ENCODE results near the gene CDH12. TPM values are rescaled to one million over a fixed set of nuclear protein-coding genes. Genes with fewer than 3 reads are reported as not detected.

The CDH12 gene
- total and polyA plus RNA-seq, 4 donors: 0.02 to 0.33 (median 0.17) TPM; not detected in 1

DNA sequence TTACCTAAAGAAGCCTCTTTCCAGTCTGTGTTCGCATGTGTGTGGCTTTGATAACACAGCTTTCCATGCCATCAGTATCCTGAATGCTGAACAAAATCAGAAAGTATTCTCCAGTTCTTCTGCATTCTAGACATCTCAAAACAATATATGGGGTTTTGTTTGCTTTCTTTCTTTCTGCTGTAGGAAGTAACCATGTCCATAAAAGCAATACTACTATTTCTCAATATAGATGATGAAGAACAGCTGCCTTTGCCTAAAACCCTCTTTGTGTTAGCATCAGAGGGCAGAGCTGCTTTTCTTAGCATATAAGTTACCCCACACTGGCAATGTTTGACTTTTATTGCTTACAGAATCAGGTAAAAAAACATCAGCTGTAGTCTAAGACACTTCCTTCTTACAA, 963.6 kb downstream of the CDH12 start:
- Histone ChIP-seq H3K27me3 (ENCODE audit: control insufficient read depth in 4 of 4, insufficient read depth in 4 of 4, low read length in 3 of 4) (peaks cover 0 to 3% (median 0%) of the 10 kb centered on the region in 4 donors), H3K36me3 (ENCODE audit: control insufficient read depth in 4 of 4, insufficient read depth in 3 of 4, low read depth in 1 of 4, low read length in 3 of 4) (no peaks in the 10 kb centered on the region), H3K9ac (ENCODE audit: low read depth in 1 of 2, low read length in 2 of 2) (no peak overlapping the region), H3K4me1 (ENCODE audit: control insufficient read depth in 4 of 4, insufficient read depth in 4 of 4, low read length in 3 of 4) (no peaks in the 10 kb centered on the region), H3K9me3 (ENCODE audit: control insufficient read depth in 4 of 4, low read length in 3 of 4) (no peaks in the 10 kb centered on the region), H3K27ac (ENCODE audit: low read depth in 1 of 2, low read length in 2 of 2) (no peak overlapping the region), H3K4me3 (ENCODE audit: low read depth in 1 of 3, low read length in 3 of 3) (no peak overlapping the region)
- TF ChIP-seq FOXA1 (IDR thresholded peaks at IDR 0.05) (no peak), JUND (IDR thresholded peaks at IDR 0.05) (no peak), NR2F2 (IDR thresholded peaks at IDR 0.05) (no peak), HNF4G (IDR thresholded peaks at IDR 0.05) (no peak), GABPA (IDR thresholded peaks at IDR 0.05 in 1 of 2, conservative IDR thresholded peaks at IDR 0.05 in 1 of 2) (no peak), RAD21 (IDR thresholded peaks at IDR 0.05) (no peak)
- TF ChIP-seq, protein P1, sequence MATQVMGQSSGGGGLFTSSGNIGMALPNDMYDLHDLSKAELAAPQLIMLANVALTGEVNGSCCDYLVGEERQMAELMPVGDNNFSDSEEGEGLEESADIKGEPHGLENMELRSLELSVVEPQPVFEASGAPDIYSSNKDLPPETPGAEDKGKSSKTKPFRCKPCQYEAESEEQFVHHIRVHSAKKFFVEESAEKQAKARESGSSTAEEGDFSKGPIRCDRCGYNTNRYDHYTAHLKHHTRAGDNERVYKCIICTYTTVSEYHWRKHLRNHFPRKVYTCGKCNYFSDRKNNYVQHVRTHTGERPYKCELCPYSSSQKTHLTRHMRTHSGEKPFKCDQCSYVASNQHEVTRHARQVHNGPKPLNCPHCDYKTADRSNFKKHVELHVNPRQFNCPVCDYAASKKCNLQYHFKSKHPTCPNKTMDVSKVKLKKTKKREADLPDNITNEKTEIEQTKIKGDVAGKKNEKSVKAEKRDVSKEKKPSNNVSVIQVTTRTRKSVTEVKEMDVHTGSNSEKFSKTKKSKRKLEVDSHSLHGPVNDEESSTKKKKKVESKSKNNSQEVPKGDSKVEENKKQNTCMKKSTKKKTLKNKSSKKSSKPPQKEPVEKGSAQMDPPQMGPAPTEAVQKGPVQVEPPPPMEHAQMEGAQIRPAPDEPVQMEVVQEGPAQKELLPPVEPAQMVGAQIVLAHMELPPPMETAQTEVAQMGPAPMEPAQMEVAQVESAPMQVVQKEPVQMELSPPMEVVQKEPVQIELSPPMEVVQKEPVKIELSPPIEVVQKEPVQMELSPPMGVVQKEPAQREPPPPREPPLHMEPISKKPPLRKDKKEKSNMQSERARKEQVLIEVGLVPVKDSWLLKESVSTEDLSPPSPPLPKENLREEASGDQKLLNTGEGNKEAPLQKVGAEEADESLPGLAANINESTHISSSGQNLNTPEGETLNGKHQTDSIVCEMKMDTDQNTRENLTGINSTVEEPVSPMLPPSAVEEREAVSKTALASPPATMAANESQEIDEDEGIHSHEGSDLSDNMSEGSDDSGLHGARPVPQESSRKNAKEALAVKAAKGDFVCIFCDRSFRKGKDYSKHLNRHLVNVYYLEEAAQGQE (IDR thresholded peaks at IDR 0.05): no peak
- 75% methylated on average over 1 of the region's 1 CpG for WGBS
- no peak for DNase-seq (ENCODE audit: low spot score)

DNA sequence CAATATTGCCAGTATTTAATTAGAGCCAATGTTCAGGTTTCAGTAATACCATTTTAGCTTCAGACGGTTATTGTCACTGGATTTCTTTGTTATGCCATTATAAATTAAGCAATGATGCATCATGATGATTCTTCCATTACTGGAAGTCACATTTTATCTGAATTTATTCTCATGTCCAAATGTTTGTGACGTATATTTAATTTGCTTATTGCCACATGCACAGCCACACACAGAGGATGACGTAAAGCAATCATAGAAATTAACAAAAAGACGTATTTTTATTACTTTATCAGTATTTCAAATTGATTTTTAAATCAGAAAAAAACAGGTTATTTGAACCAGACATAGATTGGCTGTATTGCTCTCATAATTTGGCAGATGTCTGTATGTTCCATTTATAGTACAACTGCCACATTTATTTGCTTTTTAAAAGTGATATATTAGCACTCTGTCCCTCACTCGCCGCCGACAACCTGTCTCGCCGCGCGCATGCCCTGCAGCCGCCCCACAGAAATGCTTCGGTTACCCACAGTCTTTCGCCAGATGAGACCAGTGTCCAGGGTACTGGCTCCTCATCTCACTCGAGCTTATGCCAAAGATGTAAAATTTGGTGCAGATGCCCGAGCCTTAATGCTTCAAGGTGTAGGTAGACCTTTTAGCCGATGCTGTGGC, 970.9 kb downstream of the CDH12 start:
- no peak for DNase-seq (ENCODE audit: low spot score)
- 77% methylated on average over 17 of the region's 17 CpGs for WGBS
- no peak overlapping the region for H3K9ac ChIP-seq (ENCODE audit: low read depth in 1 of 2, low read length in 2 of 2)
- H3K9me3 ChIP-seq (ENCODE audit: control insufficient read depth in 4 of 4, low read length in 3 of 4): no peaks in the 10 kb centered on the region
- TF ChIP-seq JUND (IDR thresholded peaks at IDR 0.05): no peak
- H3K4me3 ChIP-seq (ENCODE audit: low read depth in 1 of 3, low read length in 3 of 3): no peak overlapping the region
- H3K27me3 ChIP-seq (ENCODE audit: control insufficient read depth in 4 of 4, insufficient read depth in 4 of 4, low read length in 3 of 4): no peaks in the 10 kb centered on the region
- H3K27ac ChIP-seq (ENCODE audit: low read depth in 1 of 2, low read length in 2 of 2): no peak overlapping the region
- H3K4me1 ChIP-seq (ENCODE audit: control insufficient read depth in 4 of 4, insufficient read depth in 4 of 4, low read length in 3 of 4): no peaks in the 10 kb centered on the region
- no peaks in the 10 kb centered on the region for H3K36me3 ChIP-seq (ENCODE audit: control insufficient read depth in 4 of 4, insufficient read depth in 3 of 4, low read depth in 1 of 4, low read length in 3 of 4)

DNA sequence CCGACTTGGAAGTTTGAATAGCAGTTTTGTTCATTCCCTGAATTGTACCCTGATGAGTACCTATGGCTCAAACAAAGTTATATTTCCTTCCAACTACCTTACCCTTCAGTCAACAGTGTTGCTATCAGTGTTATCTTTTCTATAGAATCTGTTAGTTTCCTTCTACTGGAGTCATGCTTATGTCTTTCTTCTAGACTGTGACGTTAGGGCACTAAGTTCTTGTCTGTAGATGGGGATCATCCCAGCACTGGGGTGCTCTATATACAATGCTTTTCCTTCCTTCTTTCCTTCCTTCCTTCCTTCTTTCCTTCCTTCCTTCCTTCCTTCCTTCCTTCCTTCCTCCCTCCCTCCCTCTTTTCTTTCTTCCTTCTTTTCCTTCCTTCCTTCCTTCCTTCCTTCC, 973.0 kb downstream of the CDH12 start:
- TF ChIP-seq FOXA2 (IDR thresholded peaks at IDR 0.05): no peak
- no peak for TF ChIP-seq SP1 (IDR thresholded peaks at IDR 0.05)
- TF ChIP-seq FOXA1 (IDR thresholded peaks at IDR 0.05): no peak
- no peak for TF ChIP-seq JUND (IDR thresholded peaks at IDR 0.05)
- TF ChIP-seq, protein P2, sequence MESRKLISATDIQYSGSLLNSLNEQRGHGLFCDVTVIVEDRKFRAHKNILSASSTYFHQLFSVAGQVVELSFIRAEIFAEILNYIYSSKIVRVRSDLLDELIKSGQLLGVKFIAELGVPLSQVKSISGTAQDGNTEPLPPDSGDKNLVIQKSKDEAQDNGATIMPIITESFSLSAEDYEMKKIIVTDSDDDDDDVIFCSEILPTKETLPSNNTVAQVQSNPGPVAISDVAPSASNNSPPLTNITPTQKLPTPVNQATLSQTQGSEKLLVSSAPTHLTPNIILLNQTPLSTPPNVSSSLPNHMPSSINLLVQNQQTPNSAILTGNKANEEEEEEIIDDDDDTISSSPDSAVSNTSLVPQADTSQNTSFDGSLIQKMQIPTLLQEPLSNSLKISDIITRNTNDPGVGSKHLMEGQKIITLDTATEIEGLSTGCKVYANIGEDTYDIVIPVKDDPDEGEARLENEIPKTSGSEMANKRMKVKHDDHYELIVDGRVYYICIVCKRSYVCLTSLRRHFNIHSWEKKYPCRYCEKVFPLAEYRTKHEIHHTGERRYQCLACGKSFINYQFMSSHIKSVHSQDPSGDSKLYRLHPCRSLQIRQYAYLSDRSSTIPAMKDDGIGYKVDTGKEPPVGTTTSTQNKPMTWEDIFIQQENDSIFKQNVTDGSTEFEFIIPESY (IDR thresholded peaks at IDR 0.05): no peak
- Histone ChIP-seq H3K4me3 (ENCODE audit: low read depth in 1 of 3, low read length in 3 of 3) (no peak overlapping the region), H3K27me3 (ENCODE audit: control insufficient read depth in 4 of 4, insufficient read depth in 4 of 4, low read length in 3 of 4) (no peaks in the 10 kb centered on the region)

More for the DNA sequence above, 973.0 kb downstream of the CDH12 start:
- no peak for DNase-seq (ENCODE audit: low spot score)
- 73% methylated on average over 2 of the region's 2 CpGs for WGBS
- no peak overlapping the region for H3K9ac ChIP-seq (ENCODE audit: low read depth in 1 of 2, low read length in 2 of 2)
- no peaks in the 10 kb centered on the region for H3K4me1 ChIP-seq (ENCODE audit: control insufficient read depth in 4 of 4, insufficient read depth in 4 of 4, low read length in 3 of 4)
- no peaks in the 10 kb centered on the region for H3K9me3 ChIP-seq (ENCODE audit: control insufficient read depth in 4 of 4, low read length in 3 of 4)
- no peaks in the 10 kb centered on the region for H3K36me3 ChIP-seq (ENCODE audit: control insufficient read depth in 4 of 4, insufficient read depth in 3 of 4, low read depth in 1 of 4, low read length in 3 of 4)
- H3K27ac ChIP-seq (ENCODE audit: low read depth in 1 of 2, low read length in 2 of 2): no peak overlapping the region
